ENCODE results near the gene CELA2B.

DNA sequence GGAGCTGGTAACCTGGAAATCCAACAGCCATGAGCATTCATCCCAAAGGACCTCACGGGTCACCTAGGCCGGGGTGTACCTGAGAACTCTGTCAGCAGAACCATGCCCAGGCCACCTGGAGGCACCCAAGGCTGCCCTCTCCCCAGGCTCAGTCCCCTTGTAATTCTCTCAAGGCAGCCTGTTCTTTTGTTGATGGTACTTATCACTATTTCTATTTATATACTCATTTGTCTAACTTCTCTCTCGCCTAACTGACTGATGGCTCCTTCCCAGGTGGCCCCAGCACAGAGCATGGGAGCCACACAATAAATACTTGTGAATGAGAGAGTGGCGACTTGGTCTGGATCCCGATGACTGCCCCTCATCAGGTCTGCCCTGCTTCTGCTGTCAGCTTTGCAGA, 31.4 kb downstream of the CELA2B start:
- TF ChIP-seq, protein P1, sequence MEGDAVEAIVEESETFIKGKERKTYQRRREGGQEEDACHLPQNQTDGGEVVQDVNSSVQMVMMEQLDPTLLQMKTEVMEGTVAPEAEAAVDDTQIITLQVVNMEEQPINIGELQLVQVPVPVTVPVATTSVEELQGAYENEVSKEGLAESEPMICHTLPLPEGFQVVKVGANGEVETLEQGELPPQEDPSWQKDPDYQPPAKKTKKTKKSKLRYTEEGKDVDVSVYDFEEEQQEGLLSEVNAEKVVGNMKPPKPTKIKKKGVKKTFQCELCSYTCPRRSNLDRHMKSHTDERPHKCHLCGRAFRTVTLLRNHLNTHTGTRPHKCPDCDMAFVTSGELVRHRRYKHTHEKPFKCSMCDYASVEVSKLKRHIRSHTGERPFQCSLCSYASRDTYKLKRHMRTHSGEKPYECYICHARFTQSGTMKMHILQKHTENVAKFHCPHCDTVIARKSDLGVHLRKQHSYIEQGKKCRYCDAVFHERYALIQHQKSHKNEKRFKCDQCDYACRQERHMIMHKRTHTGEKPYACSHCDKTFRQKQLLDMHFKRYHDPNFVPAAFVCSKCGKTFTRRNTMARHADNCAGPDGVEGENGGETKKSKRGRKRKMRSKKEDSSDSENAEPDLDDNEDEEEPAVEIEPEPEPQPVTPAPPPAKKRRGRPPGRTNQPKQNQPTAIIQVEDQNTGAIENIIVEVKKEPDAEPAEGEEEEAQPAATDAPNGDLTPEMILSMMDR (IDR thresholded peaks at IDR 0.05; ENCODE audit: low read depth, low read length, missing input control), result no peak
- TF ChIP-seq, protein P2, sequence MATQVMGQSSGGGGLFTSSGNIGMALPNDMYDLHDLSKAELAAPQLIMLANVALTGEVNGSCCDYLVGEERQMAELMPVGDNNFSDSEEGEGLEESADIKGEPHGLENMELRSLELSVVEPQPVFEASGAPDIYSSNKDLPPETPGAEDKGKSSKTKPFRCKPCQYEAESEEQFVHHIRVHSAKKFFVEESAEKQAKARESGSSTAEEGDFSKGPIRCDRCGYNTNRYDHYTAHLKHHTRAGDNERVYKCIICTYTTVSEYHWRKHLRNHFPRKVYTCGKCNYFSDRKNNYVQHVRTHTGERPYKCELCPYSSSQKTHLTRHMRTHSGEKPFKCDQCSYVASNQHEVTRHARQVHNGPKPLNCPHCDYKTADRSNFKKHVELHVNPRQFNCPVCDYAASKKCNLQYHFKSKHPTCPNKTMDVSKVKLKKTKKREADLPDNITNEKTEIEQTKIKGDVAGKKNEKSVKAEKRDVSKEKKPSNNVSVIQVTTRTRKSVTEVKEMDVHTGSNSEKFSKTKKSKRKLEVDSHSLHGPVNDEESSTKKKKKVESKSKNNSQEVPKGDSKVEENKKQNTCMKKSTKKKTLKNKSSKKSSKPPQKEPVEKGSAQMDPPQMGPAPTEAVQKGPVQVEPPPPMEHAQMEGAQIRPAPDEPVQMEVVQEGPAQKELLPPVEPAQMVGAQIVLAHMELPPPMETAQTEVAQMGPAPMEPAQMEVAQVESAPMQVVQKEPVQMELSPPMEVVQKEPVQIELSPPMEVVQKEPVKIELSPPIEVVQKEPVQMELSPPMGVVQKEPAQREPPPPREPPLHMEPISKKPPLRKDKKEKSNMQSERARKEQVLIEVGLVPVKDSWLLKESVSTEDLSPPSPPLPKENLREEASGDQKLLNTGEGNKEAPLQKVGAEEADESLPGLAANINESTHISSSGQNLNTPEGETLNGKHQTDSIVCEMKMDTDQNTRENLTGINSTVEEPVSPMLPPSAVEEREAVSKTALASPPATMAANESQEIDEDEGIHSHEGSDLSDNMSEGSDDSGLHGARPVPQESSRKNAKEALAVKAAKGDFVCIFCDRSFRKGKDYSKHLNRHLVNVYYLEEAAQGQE (IDR thresholded peaks at IDR 0.05), result no peak
- TF ChIP-seq, protein P3, sequence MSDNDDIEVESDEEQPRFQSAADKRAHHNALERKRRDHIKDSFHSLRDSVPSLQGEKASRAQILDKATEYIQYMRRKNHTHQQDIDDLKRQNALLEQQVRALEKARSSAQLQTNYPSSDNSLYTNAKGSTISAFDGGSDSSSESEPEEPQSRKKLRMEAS (IDR thresholded peaks at IDR 0.05), result no peak
- TF ChIP-seq RAD21 (IDR thresholded peaks at IDR 0.05) (no peak), FOXA1 (IDR thresholded peaks at IDR 0.05) (no peak), JUND (IDR thresholded peaks at IDR 0.05) (no peak), SP1 (IDR thresholded peaks at IDR 0.05) (no peak), HNF4A (conservative IDR thresholded peaks at IDR 0.05) (no peak), GABPA (IDR thresholded peaks at IDR 0.05 in 1 of 2, conservative IDR thresholded peaks at IDR 0.05 in 1 of 2) (no peak), YY1 (IDR thresholded peaks at IDR 0.05) (no peak)
- TF ChIP-seq, protein P4, sequence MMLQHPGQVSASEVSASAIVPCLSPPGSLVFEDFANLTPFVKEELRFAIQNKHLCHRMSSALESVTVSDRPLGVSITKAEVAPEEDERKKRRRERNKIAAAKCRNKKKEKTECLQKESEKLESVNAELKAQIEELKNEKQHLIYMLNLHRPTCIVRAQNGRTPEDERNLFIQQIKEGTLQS (IDR thresholded peaks at IDR 0.05), result no peak
